Measurements from ENCODE around the gene ENTPD6. TPM values are rescaled to one million over a fixed set of nuclear protein-coding genes. Genes with fewer than 3 reads are reported as not detected.

The ENTPD6 gene
- polyA plus RNA-seq, 4 donors = 84.1 to 242 (median 140) TPM

DNA sequence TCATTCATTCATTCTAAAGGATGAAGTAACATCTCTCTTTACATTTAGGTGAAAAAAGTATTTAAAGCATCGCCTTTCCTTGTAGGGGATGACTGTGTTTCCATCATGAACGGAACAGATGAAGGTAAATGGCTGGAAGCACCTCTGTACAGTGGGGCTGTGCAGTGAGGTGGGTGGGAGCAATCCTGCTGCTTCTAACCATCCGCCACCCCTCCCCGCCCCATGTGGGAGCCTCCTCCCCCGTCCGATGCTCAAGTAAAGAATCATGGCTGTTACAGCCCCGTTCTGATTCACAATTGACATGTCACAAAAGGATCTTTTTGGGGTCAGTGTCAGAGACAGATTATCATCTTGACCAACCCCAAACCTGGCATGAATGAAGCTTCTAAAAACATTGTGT lies 19.3 kb downstream of the ENTPD6 start:
- Histone ChIP-seq H3K9me3 (ENCODE audit: control insufficient read depth in 2 of 2, insufficient read depth in 1 of 2, low read depth in 1 of 2, low read length in 1 of 2) (no peaks in the 10 kb centered on the region), H3K4me3 (ENCODE audit: low read depth in 1 of 3, low read length in 3 of 3) (no peak overlapping the region), H3K27ac (ENCODE audit: low read depth in 1 of 3, low read length in 2 of 3) (no peak overlapping the region), H3K27me3 (ENCODE audit: control insufficient read depth in 3 of 3, insufficient read depth in 3 of 3, low read length in 3 of 3) (no peaks in the 10 kb centered on the region), H3K4me1 (ENCODE audit: control insufficient read depth in 3 of 3, insufficient read depth in 2 of 3, low read depth in 1 of 3, low read length in 2 of 3) (no peaks in the 10 kb centered on the region), H3K36me3 (ENCODE audit: control insufficient read depth in 3 of 3, insufficient read depth in 2 of 3, low read depth in 1 of 3, low read length in 3 of 3) (peaks cover 12 to 82% (median 18%) of the 10 kb centered on the region in 3 donors)
- 94 to 95% (median 94%) methylated on average over 7 of the region's 7 CpGs for WGBS, 3 donors
- FAIRE-seq = no peak
- DNase-seq = no peak

DNA sequence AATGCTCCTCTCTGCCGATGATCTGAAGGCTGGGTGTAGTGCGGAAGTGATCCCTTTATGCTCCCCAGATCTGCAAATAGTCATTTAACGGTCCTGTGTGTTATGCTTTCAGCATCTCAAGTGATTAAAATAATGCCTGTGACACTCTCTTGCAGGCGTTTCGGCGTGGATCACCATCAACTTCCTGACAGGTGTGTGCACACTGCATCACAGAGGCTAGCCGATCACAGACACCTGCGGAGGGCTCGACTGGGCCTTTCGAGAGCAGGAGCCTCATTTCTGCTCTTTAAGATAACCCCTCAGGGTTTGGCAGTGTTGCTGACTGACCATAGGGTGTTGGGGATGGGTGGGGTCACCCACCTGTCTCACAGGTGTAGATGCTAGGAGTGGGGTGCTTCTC lies 20.0 kb downstream of the ENTPD6 start:
- Histone ChIP-seq H3K4me3 (ENCODE audit: low read depth in 1 of 3, low read length in 3 of 3) (no peak overlapping the region), H3K27ac (ENCODE audit: low read depth in 1 of 3, low read length in 2 of 3) (no peak overlapping the region), H3K27me3 (ENCODE audit: control insufficient read depth in 3 of 3, insufficient read depth in 3 of 3, low read length in 3 of 3) (no peaks in the 10 kb centered on the region), H3K9me3 (ENCODE audit: control insufficient read depth in 2 of 2, insufficient read depth in 1 of 2, low read depth in 1 of 2, low read length in 1 of 2) (no peaks in the 10 kb centered on the region), H3K36me3 (ENCODE audit: control insufficient read depth in 3 of 3, insufficient read depth in 2 of 3, low read depth in 1 of 3, low read length in 3 of 3) (peaks cover 12 to 82% (median 17%) of the 10 kb centered on the region in 3 donors), H3K4me1 (ENCODE audit: control insufficient read depth in 3 of 3, insufficient read depth in 2 of 3, low read depth in 1 of 3, low read length in 2 of 3) (no peaks in the 10 kb centered on the region)
- DNase-seq (no peak), FAIRE-seq (no peak)
- 91 to 95% (median 94%) methylated on average over 10 of the region's 10 CpGs for WGBS, 3 donors

DNA sequence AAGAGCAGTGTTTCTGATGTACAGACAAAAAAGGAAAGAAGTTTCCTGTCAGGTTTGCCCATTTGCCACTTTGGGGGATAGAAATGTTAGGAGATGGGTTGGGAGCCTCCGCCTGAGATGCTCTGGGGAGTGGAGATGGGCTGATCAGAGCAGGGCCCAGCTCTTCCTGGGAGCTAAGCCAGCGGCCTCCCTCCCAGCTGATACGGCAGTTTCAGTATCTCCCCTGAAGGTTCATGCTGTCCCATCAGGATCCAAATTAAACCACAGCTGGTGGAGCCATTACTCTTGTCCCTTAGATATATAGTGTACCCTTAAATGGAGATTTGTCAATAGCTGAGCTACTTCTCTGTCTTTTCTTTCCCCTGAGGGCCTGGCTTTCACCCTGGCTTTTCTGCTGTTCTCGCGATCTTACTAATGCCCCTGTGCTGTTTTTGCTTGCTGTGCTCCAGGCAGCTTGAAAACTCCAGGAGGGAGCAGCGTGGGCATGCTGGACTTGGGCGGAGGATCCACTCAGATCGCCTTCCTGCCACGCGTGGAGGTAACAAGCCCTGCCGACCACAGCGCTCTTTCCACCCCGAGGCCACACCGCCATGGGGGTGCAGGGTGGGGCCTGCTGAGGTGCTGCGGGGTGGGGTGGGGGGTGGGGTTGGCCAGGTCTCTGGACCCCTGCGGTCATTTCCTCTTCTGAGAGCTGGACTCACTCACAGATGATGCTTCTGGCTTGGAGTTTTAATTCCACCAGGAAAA lies 20.9 kb downstream of the ENTPD6 start:
- Histone ChIP-seq H3K27ac (ENCODE audit: low read depth in 1 of 3, low read length in 2 of 3) (no peak overlapping the region), H3K36me3 (ENCODE audit: control insufficient read depth in 3 of 3, insufficient read depth in 2 of 3, low read depth in 1 of 3, low read length in 3 of 3) (peaks cover 12 to 85% (median 19%) of the 10 kb centered on the region in 3 donors), H3K27me3 (ENCODE audit: control insufficient read depth in 3 of 3, insufficient read depth in 3 of 3, low read length in 3 of 3) (no peaks in the 10 kb centered on the region), H3K9me3 (ENCODE audit: control insufficient read depth in 2 of 2, insufficient read depth in 1 of 2, low read depth in 1 of 2, low read length in 1 of 2) (no peaks in the 10 kb centered on the region), H3K4me3 (ENCODE audit: low read depth in 1 of 3, low read length in 3 of 3) (no peak overlapping the region), H3K4me1 (ENCODE audit: control insufficient read depth in 3 of 3, insufficient read depth in 2 of 3, low read depth in 1 of 3, low read length in 2 of 3) (no peaks in the 10 kb centered on the region)
- 87 to 93% (median 89%) methylated on average over 16 of the region's 16 CpGs for WGBS, 3 donors
- no peak for FAIRE-seq
- DNase-seq = no peak

DNA sequence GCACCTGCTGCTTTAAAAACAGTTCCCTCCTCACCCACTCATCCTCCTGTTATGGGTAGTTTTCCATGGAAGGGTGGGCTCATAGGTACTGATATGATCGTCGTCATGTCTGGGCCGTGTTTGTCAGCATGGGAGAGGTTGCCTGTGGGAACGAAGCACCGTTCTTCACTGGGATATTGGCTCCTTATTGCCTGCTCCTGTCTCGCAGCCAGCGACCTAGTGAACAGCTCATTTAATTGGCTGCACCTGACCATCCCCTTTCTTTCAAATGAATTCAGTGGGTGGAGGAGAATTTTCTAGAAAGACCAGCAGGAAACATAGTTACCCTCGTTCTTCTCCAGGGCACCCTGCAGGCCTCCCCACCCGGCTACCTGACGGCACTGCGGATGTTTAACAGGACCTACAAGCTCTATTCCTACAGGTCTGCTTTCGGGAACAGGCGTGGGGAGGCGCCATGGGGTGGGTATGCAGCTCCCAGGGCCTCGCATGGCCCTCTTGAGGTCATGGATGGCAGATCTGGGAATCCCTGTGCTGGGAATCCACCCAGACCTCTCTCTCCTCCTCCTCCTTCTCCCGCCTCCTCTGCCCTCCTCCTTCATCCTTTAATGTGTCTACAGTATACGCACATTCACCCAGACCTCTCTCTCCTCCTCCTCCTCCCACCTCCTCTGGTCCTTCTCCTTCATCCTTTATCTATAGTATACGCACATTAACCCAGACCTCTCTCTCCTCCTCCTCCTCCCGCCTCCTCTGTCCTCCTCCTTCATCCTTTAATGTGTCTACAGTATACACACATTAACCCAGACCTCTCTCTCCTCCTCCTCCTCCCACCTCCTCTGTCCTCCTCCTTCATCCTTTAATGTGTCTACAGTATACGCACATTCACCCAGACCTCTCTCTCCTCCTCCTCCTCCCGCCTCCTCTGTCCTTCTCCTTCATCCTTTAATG lies 21.9 kb downstream of the ENTPD6 start:
- DNase-seq (no peak), FAIRE-seq (no peak)
- H3K36me3 ChIP-seq (ENCODE audit: control insufficient read depth in 3 of 3, insufficient read depth in 2 of 3, low read depth in 1 of 3, low read length in 3 of 3) = peaks cover 16 to 86% (median 17%) of the 10 kb centered on the region in 3 donors
- no peak overlapping the region for H3K4me3 ChIP-seq (ENCODE audit: low read depth in 1 of 3, low read length in 3 of 3)
- H3K27ac ChIP-seq (ENCODE audit: low read depth in 1 of 3, low read length in 2 of 3) = no peak overlapping the region
- no peaks in the 10 kb centered on the region for H3K27me3 ChIP-seq (ENCODE audit: control insufficient read depth in 3 of 3, insufficient read depth in 3 of 3, low read length in 3 of 3)
- H3K4me1 ChIP-seq (ENCODE audit: control insufficient read depth in 3 of 3, insufficient read depth in 2 of 3, low read depth in 1 of 3, low read length in 2 of 3) = peaks cover 0 to 4% (median 0%) of the 10 kb centered on the region in 3 donors
- no peaks in the 10 kb centered on the region for H3K9me3 ChIP-seq (ENCODE audit: control insufficient read depth in 2 of 2, insufficient read depth in 1 of 2, low read depth in 1 of 2, low read length in 1 of 2)
- 93 to 96% (median 95%) methylated on average over 21 of the region's 21 CpGs for WGBS, 3 donors

DNA sequence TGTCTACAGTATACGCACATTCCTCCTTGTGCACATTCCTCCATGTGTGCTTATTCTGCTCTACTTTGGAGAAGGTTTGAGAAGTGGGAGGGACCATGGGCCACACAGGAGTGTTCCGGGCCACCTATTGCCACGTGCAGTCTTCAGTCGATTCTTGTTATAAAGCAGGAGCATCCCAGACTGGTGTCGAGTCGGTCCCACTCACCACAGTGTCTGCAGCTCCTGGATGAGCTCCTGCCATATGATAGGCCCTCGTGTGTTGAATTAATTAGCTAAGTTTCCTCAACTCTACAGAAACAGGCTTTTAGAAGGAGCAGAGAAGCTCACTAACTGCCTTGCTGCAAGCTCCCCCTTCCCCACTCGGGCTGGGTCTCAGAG lies 22.6 kb downstream of the ENTPD6 start:
- no peak overlapping the region for H3K4me3 ChIP-seq (ENCODE audit: low read depth in 1 of 3, low read length in 3 of 3)
- WGBS, 3 donors = 87 to 92% (median 92%) methylated on average over 8 of the region's 8 CpGs
- H3K36me3 ChIP-seq (ENCODE audit: control insufficient read depth in 3 of 3, insufficient read depth in 2 of 3, low read depth in 1 of 3, low read length in 3 of 3) = peaks cover 16 to 85% (median 17%) of the 10 kb centered on the region in 3 donors
- no peak overlapping the region for H3K27ac ChIP-seq (ENCODE audit: low read depth in 1 of 3, low read length in 2 of 3)
- no peaks in the 10 kb centered on the region for H3K27me3 ChIP-seq (ENCODE audit: control insufficient read depth in 3 of 3, insufficient read depth in 3 of 3, low read length in 3 of 3)
- peaks cover 0 to 8% (median 0%) of the 10 kb centered on the region in 3 donors for H3K4me1 ChIP-seq (ENCODE audit: control insufficient read depth in 3 of 3, insufficient read depth in 2 of 3, low read depth in 1 of 3, low read length in 2 of 3)
- DNase-seq = no peak
- H3K9me3 ChIP-seq (ENCODE audit: control insufficient read depth in 2 of 2, insufficient read depth in 1 of 2, low read depth in 1 of 2, low read length in 1 of 2) = no peaks in the 10 kb centered on the region
- FAIRE-seq = no peak

DNA sequence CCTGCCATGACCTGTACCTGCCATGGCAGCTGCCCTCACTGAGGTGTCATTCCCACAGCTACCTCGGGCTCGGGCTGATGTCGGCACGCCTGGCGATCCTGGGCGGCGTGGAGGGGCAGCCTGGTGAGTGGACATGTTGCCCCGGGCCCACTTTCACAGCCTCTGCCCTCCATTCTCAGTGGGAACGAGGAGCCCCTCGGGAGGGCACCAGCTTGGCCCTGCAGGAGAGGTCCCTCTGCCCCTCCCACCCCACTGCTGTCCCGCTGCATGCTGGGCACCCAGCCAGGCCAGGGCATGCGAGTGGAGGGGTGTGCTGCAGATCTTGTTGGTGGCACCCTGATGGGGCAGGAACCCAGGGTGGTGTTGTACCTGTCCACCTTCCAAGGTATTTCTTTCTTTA lies 23.0 kb downstream of the ENTPD6 start:
- Histone ChIP-seq H3K27me3 (ENCODE audit: control insufficient read depth in 3 of 3, insufficient read depth in 3 of 3, low read length in 3 of 3) (no peaks in the 10 kb centered on the region), H3K36me3 (ENCODE audit: control insufficient read depth in 3 of 3, insufficient read depth in 2 of 3, low read depth in 1 of 3, low read length in 3 of 3) (peaks cover 16 to 85% (median 16%) of the 10 kb centered on the region in 3 donors), H3K4me1 (ENCODE audit: control insufficient read depth in 3 of 3, insufficient read depth in 2 of 3, low read depth in 1 of 3, low read length in 2 of 3) (peaks cover 0 to 8% (median 0%) of the 10 kb centered on the region in 3 donors), H3K9me3 (ENCODE audit: control insufficient read depth in 2 of 2, insufficient read depth in 1 of 2, low read depth in 1 of 2, low read length in 1 of 2) (no peaks in the 10 kb centered on the region), H3K4me3 (ENCODE audit: low read depth in 1 of 3, low read length in 3 of 3) (no peak overlapping the region), H3K27ac (ENCODE audit: low read depth in 1 of 3, low read length in 2 of 3) (no peak overlapping the region)
- WGBS, 3 donors = 85 to 89% (median 88%) methylated on average over 12 of the region's 12 CpGs
- FAIRE-seq (no peak), DNase-seq (no peak)

DNA sequence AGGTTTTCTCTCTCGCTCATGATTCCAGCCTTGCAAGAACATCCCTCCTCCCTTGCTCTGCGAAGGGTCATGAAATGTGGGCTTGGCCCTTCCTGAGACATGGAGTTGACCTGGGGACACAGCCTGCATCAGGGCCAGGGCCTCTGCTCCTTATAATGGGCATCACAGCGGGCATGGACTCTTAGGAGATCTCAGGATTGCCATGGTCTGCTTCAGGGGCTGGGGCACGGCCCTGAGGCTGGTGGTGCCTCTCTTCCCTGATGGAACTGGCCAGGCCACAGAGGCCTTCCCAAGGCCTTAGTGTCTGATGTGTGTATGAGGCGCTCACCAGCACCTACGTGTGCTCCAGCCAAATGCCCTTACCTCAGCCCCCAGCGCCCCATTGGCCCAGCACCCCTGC lies 23.9 kb downstream of the ENTPD6 start:
- 95 to 98% (median 96%) methylated on average over 7 of the region's 7 CpGs for WGBS, 3 donors
- DNase-seq = no peak
- Histone ChIP-seq H3K4me1 (ENCODE audit: control insufficient read depth in 3 of 3, insufficient read depth in 2 of 3, low read depth in 1 of 3, low read length in 2 of 3) (peaks cover 0 to 8% (median 0%) of the 10 kb centered on the region in 3 donors), H3K9me3 (ENCODE audit: control insufficient read depth in 2 of 2, insufficient read depth in 1 of 2, low read depth in 1 of 2, low read length in 1 of 2) (no peaks in the 10 kb centered on the region), H3K4me3 (ENCODE audit: low read depth in 1 of 3, low read length in 3 of 3) (no peak overlapping the region), H3K36me3 (ENCODE audit: control insufficient read depth in 3 of 3, insufficient read depth in 2 of 3, low read depth in 1 of 3, low read length in 3 of 3) (peaks cover 9 to 84% (median 13%) of the 10 kb centered on the region in 3 donors), H3K27me3 (ENCODE audit: control insufficient read depth in 3 of 3, insufficient read depth in 3 of 3, low read length in 3 of 3) (no peaks in the 10 kb centered on the region), H3K27ac (ENCODE audit: low read depth in 1 of 3, low read length in 2 of 3) (no peak overlapping the region)
- no peak for FAIRE-seq

DNA sequence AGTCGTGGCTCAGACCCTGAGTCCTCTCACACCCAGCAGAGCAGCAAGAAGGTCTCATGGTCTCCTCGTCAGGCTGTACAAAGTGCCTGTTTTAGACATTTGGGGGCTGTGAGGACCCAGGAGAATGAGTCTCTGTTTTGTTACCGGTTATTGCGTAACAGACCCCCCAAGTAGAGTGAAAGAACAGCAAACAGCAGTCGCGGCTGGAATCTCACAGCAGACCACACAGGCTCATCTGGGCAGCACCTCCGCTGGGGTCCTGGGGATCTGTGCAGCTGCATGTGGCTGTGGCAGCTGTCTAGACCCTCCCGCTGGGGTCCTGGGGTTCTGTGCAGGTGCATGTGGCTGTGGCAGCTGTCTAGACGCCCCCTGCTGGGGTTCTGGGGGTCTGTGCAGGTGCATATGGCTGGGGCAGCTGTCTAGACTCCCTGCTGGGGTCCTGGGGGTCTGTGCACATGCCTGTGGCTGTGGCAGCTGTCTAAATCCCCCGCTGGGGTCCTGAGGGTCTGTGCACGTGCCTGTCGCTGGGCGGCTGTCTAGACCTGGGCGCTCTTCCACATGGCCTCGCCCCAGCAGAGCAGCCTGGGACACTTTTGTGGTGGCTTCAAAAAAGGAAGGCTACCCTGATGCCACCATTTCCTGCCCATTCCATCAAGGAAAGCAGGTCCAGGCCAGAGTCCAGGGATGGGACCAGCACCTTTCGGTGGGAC lies 24.7 kb downstream of the ENTPD6 start:
- Histone ChIP-seq H3K27ac (ENCODE audit: low read depth in 1 of 3, low read length in 2 of 3) (no peak overlapping the region), H3K4me3 (ENCODE audit: low read depth in 1 of 3, low read length in 3 of 3) (no peak overlapping the region), H3K9me3 (ENCODE audit: control insufficient read depth in 2 of 2, insufficient read depth in 1 of 2, low read depth in 1 of 2, low read length in 1 of 2) (no peaks in the 10 kb centered on the region), H3K4me1 (ENCODE audit: control insufficient read depth in 3 of 3, insufficient read depth in 2 of 3, low read depth in 1 of 3, low read length in 2 of 3) (peaks cover 0 to 8% (median 0%) of the 10 kb centered on the region in 3 donors), H3K27me3 (ENCODE audit: control insufficient read depth in 3 of 3, insufficient read depth in 3 of 3, low read length in 3 of 3) (no peaks in the 10 kb centered on the region), H3K36me3 (ENCODE audit: control insufficient read depth in 3 of 3, insufficient read depth in 2 of 3, low read depth in 1 of 3, low read length in 3 of 3) (peaks cover 9 to 89% (median 13%) of the 10 kb centered on the region in 3 donors)
- FAIRE-seq (no peak), DNase-seq (no peak)
- 83 to 91% (median 83%) methylated on average over 16 of the region's 16 CpGs for WGBS, 3 donors
